Coronary artery (tissue), 2 donors: ENCODE measurements around the gene CENPN.
A peak's percentile ranks its signal among the peaks of the same experiment; 100 is the strongest.

ENCODE experiments used
- DNase-seq: peaks from one replicate; pipeline ENCODE4 v3.0.0-alpha.2; 2017; ENCODE audit warnings: low spot score
- H3K27ac ChIP-seq, 2 donors: fragments of 200-600 bp; sonication (generic); one replicate each; pipeline ENCODE4 v1.5.1; 2016 to 2019
- H3K4me3 ChIP-seq: fragments of 200-600 bp; sonication (generic); 2 replicates; pipeline ENCODE4 v1.5.1; 2016; ENCODE audit warnings: mild to moderate bottlenecking, moderate library complexity
- CTCF ChIP-seq: fragments of 200-600 bp; sonication (generic); IDR thresholded peaks from one replicate; pipeline ENCODE4 v1.5.1; 2019; ENCODE audit warnings: antibody characterized with exemption

CENPN gene

GRCh38 chr16:81066681-81067080, 59.7 kb downstream of the CENPN start:
- no peak overlapping the region for H3K27ac ChIP-seq
- DNase-seq: no peak
- H3K4me3 ChIP-seq: no peak overlapping the region
- no peak for TF ChIP-seq CTCF

DNA sequence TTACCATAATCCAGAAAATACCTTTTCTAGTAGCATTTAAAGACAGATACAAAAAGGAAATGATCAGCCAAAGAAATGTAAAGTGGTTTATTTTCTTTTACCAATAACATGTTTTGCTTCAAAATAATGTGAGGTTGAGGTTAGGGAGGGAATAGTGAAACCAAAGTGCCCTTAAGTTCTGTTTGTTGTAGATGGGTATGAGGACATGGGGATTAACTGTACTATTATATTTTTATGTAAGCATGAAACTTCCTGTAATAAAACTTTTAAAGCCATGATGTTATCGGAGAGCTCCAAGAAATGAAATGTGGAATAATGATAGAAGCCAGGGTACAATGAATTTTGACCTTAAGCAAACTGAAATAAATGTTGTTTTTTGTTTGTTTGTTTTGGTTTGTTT, 60.2 kb downstream of the CENPN start:
- TF ChIP-seq CTCF: no peak
- H3K4me3 ChIP-seq: no peak overlapping the region

DNA sequence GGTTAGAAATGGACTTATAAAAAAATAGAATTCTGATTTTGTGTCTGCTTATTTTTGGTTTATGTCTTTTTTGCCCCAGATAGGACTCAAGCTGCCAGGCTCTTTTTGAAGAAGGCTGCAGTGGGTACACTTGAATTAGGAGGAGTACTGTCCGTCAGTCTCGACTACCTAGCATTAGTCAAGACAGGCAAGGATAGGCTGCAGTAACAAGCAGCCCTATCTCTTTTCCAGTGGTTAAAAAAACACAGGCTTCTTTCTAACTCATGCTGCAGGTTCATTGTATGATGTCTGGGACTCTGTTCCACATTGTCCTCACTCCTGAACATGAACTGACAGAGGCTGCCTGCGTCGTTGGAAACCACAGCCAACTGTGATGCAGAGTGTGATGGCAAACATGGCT, 62.0 kb downstream of the CENPN start:
- no peak overlapping the region for H3K4me3 ChIP-seq
- DNase-seq: no peak
- H3K27ac ChIP-seq: no peak overlapping the region
- TF ChIP-seq CTCF: no peak

More for the DNA sequence above, 60.2 kb downstream of the CENPN start:
- no peak for DNase-seq
- H3K27ac ChIP-seq: no peak overlapping the region

- H3K27ac ChIP-seq: no peak overlapping the region
- DNase-seq: no peak
- no peak for TF ChIP-seq CTCF
- no peak overlapping the region for H3K4me3 ChIP-seq
Measured at GRCh38 chr16:81070979-81071378, 64.0 kb downstream of the CENPN start.

- no peak for DNase-seq
- TF ChIP-seq CTCF: no peak
- Histone ChIP-seq H3K27ac (no peak overlapping the region), H3K4me3 (no peak overlapping the region)
Measured at GRCh38 chr16:81071805-81072204, 64.8 kb downstream of the CENPN start.

DNA sequence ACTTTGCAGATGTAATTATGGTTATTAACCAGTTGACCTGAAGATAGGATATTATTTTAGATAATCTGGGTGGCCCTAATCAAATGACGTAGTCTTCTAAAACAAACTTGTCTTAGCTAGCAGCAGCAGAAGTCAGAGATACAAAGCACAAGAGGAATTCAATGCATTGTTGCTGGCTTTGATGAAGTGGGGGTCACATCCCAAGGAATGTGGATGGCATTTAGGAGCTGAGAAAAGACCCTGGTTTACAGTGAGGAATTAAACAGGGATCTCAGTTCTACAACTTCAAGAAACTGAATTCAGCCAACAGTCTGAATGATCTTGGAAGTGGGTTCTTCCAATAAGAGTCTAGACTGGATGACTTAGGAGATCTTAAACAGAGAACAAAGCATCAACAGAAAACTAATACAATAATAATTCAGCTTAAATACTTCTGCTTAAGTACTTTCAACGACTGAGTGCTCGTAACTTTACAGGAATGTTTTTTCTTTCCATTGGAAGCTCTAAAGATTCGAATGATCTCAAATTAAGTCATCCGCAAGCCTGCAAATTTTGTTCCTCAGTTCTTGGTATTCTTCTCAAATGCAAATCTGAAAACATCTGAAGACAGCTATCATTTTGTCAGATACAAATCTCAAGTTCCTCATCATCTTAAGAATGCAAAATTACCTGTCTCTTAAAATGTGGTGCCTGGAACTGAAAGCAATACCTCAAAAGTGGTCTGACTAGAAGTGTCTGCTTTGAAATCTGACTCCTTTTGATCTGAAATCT, 66.7 kb downstream of the CENPN start:
- no peak for TF ChIP-seq CTCF
- no peak overlapping the region for H3K27ac ChIP-seq
- DNase-seq: no peak

GRCh38 chr16:81076566-81077075, 69.6 kb downstream of the CENPN start:
- no peak for TF ChIP-seq CTCF
- DNase-seq: peak; percentile 88
- H3K27ac ChIP-seq: peak overlapping the region; percentile 97

More for the DNA sequence above, 66.7 kb downstream of the CENPN start:
- H3K4me3 ChIP-seq: no peak overlapping the region

More at GRCh38 chr16:81076566-81077075, 69.6 kb downstream of the CENPN start:
- peak overlapping the region; percentile 89 for H3K4me3 ChIP-seq
